Dermis microvascular lymphatic vessel endothelial cell (primary cell): ENCODE measurements around the gene SLC39A2. TPM values are rescaled to one million over a fixed set of nuclear protein-coding genes. Genes with fewer than 3 reads are reported as not detected.
"Not testable (repeated sequence)": the region's sequence is repeated elsewhere in the genome, so short reads cannot be mapped to it uniquely, and the experiment has no call there.

Source experiments
- DNase-seq, 2 donors: peaks; one replicate each; pipeline versions ENCODE4 v3.0.0 to v3.0.0-alpha.2; 2010; ENCODE audit warnings: low read depth in 2 of 2
- total RNA-seq: library from RNA; depleted of rRNA; stranded (reverse); fragments of >200 nt; gene quantifications from 2 replicates; pipeline ENCODE4 v1.2.1, GENCODE V29; 2014

Gene SLC39A2
- total RNA-seq, 1 donor from 2014 or later = not detected

DNA sequence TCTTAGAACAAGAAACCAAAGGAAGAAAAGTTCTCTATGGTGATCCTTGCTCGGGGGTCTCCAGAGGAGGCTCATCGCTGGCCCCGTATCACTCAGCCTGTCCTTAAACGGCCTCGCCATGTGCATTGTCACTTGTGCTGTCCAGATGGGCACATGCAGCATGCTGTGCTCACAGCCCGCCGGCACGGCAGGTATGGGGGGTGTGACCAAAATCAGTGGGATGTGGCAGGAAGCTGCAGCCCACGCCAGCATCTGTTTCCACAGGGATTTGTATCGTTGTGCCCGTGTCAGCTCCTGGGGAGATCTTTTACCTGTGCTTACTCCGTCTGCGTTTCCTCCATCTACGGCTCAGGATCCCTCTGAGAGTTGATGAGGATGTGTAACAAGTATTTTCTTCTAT, 2.6 kb upstream of the SLC39A2 start:
- no peak for DNase-seq

DNA sequence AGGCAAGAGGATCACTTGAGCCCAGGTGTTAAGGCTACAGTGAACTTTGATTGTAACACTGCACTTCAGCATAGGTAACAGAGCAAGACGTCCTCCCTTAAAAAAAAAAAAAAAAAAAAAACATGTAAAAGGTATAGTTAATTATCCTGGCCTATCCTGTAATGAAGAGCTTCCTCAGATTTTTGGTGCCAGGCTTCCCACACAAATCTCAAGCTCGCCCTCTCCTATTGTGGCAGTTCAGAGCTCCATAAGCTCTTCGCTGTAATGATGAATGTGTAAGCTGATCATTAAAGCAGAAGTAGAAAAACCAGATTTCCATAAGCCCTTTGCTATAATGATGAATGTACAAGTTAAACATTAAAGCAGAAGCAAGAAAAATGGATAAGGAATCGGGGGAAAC, 2.0 kb upstream of the SLC39A2 start:
- no peak for DNase-seq

DNA sequence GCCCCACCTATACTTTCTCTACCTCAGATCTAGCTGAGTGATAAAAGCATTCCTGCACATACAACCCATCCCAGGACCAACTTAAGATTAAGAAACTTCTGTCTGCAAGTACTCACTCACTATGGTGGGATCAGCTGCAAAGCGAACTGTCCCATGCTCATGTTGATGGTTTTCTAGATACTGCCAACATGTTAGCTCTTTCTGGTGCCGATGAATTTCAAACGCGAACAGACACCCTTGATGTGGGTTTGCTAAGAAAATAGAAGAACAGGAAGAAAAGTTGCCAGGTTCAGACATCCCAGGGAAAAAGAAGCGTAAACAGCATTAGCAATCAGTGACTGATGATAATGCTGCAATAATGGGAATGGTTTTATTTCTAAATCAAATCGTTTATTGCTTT, 1.5 kb upstream of the SLC39A2 start:
- no peak for DNase-seq

DNA sequence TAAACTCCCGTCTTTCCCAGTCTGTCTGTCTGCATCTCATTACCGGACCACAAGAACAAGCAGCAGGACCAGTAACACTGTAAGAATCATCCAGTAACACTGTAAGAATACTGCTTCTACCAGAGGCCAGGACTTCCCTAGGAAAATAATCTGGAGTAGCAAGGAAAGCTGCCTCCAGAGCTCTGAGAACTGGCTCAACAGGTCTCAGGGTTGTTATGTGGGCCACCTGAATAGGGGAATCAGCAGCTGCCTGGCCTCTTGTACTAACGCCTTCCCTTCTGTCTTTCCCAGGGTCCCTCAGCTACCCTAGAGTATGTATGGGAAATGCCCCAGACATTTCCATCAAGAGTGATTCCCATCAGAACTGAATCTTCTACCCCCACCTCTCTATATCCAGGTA, 954 bp upstream of the SLC39A2 start:
- no peak for DNase-seq

DNA sequence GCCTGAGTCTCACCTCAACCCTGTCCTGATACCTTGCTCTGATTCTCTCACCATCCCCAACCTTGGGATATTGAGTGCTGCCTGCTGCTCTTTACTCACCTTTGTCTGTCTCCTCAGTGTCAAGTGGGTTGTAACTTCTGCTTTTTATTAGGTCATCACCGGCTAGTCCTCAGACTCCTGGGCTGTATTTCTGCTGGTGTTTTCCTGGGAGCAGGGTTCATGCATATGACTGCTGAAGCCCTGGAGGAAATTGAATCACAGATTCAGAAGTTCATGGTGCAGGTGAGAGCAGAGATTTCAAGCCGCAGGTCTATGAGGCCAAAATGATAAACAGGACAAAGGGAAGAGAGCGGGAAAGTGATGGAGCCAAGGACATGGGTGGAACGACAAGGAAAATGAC, 498 bp downstream of the SLC39A2 start:
- DNase-seq = no peak

DNA sequence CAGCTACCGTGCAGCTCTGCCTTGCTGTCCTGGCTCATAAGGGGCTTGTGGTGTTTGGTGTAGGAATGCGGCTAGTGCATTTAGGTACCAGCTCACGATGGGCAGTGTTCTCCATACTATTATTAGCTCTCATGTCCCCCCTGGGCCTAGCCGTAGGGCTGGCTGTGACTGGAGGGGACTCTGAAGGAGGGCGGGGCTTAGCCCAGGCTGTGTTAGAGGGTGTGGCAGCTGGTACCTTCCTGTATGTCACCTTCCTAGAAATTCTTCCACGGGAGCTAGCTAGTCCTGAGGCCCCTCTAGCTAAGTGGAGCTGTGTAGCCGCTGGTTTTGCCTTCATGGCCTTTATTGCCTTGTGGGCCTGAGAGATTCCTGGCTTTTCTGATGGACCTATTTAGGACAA, 2.1 kb downstream of the SLC39A2 start:
- DNase-seq = no peak

DNA sequence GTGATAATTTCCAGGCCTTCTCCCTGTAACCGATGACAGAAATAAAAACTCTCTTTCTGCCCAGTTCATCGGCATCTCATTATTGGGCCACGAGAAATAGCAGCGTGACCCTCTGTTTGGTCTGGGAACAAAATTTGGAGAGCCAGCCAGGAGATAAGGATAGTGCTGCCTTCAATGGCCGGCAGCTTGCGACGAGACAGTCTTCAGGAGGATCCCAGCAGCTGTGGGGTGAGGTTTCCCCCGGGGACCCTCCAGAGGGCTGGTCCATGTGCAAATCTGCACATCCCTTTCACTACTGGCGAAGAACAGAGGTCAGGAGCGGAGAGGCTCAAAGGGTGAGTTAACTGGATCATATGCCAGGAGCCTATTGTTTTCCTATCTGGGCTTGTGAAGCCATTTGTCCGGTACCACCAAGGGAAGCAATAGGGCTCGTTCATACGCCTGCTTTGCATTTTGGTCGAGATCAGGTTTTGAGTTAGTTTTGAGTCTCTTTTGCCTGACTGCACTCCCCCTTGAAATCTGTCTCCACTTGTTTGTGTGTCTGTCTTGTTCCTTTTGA, 4.8 kb downstream of the SLC39A2 start:
- DNase-seq = no peak

DNA sequence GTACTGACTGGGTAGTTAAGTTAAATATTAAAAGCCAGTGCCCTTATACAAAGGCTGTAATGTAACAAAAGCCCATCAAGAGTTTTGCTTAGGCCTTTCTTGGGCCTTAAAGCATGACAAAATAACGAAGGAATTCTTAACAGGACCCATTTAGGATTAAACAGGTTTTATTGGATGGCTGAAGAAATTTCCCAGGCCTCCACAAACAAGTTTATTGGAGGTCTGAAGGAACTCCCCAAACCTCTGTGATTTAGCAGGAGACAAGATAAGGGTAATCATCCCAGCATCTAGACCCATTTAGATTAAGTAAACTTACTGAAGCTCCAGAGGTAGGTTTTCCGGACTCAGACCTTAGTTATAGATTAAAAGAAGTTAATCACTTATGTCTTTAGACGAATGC, 10.6 kb downstream of the SLC39A2 start:
- DNase-seq = not testable (repeated sequence)

DNA sequence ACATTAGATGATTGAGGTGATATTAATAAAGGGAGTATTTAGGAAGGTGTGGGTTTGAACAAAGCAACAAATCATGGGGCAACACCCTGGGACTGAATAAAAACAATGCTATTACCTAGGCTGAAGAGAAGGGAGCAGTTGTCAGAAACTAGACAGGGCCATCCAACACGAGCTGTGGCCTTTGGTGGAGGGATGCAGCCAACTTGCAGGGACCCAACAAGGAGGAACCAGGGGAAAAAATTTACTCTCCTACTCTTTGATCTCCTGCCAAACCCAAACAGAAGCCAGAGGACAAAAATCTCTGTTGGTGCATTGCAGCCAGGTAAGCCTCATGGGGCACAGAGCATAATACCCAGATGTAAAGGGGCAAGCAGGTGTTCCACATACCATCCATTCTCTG, 12.0 kb downstream of the SLC39A2 start:
- DNase-seq = no peak

DNA sequence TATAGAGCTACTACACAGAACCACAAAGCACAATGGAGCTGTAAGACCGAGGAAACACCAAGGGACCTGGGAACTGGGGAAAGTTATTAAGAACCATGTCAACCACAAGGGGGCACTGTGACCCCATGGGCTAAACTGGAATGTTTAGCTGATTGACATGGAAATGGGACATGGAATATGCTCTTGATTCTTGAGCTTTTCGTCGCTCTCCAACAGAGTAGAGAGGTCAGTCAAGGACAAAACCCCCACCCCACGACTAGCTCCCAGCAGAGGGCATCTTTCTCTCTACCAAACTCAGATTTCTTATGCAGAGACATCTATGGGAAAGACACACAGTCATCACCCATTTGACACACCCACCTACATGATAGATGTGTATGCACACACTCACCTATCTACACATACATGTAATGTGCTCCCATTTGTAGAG, 15.7 kb downstream of the SLC39A2 start:
- DNase-seq = peak; percentile 76 to 86

DNA sequence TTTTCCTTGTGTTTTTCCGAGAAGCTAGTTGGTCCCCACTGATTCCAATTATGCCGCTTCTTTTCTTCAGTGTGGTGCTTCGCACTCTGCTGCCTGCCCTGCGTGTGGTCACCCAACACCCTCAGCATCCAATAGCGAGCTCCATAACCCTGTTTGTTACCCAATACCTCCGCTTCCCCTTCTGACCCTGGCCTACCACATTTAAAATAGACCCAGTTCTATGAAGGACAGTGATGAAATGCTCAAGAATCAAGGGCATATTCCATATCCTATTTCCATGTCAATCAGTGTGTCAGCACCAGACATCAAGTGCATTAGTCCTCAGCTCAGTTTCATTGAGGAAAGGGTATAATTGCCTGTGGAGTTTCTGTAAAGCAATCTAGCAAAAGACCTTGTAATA, 16.2 kb downstream of the SLC39A2 start:
- no peak for DNase-seq

DNA sequence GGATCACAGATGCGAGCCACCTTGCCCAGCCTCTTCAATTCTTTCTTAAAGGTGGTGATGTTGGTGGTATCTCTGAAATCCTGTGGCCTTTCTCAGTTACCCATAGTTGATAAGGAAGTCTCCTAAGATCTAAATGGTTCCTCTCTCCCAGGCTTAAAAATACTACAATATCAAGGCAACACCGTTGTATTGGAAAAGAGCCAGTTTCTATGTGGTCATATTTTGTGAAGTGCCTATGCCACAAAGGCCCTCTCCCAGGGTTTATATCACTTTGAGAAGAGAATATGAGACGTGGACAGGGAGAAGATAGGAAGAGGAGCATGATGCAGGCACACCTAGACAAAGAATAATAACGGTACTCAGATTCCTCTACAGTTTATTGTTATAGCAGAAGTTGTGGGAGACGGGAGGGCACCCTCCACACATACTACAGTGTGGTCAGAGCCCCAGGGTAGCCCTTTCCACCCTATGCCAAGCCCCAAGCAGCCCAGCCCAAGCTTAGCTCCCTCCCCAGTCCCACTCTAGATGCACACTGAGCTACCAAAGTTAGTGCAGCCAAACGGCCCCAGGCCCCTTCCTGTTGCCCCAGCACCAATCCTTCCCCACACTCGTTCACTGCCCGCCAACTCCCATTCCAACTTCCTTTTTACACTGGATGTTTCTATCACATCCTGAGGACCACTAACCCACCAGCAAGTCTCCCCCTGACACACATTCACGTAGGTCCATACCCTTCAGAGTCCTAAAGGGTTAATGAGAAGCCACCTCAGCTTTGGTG, 17.5 kb downstream of the SLC39A2 start:
- DNase-seq = no peak

DNA sequence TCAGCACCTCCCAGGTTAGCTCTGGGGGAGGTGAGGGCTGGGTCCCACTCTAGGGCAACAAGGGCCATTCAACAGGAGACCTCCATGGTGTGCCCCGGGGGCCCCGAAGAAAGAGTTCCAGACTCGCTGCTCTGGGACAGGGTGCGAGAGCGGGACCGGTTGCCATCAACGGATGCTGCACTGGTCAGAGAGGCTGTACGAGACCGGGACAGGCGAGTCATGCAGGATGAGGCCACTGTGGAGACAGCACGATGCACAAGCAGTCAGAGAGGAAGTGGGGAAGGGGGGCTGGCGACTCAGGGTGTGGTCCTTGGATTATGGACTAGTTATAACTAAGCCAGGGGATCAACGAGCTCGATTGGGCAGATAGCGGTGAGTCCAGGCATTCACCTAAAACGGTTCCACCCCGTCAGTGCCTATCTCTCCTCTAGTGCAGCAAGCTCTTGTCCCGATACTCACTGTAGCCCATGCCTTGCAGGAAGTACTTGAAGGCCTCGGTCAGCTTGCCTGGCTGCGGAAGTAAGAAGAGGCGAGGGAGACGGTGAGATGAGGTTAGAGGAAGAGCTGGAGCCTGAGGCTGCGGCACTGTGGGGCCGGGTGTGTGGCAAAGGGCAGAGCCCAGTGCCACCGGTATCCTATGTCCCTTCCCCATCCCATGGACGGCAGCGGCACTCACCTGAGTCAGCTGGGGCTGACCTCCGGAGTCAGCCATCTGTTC, 18.6 kb downstream of the SLC39A2 start:
- DNase-seq = no peak

DNA sequence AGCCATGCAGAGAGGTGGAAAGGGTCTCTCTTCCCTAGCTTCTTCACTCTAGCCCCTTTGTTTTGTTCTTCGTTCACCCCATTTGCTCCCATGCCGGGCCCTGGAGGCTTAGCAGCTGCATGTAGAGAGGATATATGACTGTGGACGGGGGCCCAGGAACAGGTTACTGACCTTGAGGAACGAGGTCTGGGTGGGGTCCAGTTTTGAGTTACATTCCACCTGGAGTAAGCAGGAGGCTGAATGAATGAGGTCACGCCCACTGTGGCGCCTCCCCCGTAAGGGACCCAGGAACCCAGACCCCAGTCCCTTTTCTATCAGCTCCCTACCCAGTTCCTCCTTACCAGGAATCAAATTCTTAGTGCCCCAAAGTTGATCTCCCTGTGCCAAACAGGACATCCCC, 19.2 kb downstream of the SLC39A2 start:
- no peak for DNase-seq

DNA sequence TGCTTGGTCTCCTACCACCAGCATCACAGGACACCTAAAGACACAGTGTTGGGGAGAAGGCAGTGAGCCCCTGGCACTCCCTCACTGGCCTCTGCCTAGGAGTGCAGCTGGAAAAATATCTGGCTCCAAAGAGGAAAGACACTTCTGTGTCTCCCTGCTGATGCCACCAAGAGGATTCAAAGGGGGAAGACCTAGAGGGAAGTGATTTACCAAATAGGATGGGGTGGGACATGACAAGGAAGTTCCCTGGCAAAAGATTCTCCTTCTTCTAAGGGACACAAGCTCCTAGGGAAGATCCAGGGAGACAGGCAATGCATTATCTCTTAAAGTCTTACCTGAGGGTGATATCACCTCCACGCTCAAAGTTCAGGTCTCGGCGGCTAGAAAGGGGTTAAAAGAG, 19.7 kb downstream of the SLC39A2 start:
- no peak for DNase-seq

DNA sequence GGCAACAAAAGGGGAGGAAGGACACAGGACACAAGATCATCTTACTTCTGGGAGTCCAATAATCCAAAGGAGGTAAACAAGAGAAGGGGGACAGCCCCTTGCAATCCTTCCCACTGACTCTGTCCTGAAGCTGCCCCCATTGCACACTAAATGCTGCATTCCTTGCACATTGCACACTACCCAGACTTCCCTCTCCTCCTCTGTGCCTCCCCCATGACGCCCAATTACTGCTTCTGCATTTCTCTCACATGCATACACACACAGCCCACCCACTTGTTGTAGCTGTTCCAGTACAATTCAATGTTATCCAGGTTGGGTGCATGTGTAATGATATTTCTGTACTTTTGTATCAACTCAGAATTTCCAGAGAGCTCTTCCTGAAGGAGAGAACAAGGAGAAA, 20.3 kb downstream of the SLC39A2 start:
- no peak for DNase-seq

DNA sequence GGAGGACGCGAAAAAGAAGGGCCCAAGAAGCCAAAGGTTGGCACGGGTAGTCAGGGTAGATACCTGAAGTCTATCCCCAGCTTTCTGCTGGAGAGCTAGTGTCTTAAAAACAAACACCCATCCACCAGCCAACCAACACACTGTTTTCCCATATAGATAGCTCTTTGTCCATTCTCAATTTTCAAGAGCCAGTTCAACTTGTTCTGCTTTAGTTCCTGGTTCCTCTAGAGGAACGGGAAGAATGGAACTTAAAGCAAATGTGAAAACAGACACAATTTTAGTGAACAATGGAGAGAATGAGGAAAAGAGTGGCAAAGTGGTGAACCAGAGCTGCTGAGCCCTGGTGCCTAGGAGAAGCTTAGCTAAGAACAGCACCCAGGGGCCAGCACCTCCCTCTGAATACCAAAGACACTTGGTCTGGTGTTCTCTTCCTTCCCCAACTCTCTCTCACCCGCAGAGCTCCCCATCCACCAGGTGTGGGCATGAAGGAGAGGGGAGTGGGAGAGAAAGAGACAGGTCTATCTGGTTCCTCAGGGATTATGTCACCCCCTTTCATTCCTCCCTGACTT, 22.0 kb downstream of the SLC39A2 start:
- DNase-seq = no peak

DNA sequence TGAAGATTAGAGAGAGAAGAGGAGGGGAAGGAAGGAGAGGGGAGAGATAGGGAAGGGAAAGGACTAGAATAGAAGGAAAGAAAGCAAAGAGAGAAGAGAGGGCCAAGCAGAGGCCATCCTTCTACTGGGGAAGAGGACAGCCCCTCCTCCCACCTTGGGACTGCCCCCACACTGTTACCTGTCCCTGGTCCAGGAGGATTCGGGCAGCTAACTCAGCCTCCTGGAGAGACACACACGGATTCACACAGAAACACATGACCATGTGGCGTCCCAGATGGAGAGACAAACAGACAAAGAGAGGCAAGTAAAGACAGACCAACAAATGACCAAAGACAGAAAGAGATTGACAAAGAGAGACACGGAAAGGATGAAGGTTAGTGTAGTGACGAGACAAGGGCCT, 23.6 kb downstream of the SLC39A2 start:
- DNase-seq = no peak

DNA sequence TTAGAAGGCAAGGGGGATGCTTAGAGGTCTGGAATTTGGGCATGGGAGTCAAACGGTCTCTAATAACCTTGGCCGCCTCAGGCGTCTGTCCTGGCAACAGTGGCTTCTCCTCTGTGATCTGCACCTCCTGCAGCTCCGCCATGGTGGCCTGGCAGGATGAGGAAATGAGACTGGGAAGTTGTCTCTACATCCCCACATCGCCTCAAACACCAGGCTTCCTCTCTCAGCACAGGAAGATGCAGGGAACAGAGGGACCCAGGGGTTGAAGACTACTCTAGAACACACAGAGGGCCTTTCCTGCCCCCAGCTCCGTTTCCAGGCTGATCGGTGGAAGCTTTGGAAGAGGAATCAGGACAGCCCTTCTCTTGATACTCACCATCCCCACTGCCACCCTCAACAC, 24.1 kb downstream of the SLC39A2 start:
- no peak for DNase-seq

DNA sequence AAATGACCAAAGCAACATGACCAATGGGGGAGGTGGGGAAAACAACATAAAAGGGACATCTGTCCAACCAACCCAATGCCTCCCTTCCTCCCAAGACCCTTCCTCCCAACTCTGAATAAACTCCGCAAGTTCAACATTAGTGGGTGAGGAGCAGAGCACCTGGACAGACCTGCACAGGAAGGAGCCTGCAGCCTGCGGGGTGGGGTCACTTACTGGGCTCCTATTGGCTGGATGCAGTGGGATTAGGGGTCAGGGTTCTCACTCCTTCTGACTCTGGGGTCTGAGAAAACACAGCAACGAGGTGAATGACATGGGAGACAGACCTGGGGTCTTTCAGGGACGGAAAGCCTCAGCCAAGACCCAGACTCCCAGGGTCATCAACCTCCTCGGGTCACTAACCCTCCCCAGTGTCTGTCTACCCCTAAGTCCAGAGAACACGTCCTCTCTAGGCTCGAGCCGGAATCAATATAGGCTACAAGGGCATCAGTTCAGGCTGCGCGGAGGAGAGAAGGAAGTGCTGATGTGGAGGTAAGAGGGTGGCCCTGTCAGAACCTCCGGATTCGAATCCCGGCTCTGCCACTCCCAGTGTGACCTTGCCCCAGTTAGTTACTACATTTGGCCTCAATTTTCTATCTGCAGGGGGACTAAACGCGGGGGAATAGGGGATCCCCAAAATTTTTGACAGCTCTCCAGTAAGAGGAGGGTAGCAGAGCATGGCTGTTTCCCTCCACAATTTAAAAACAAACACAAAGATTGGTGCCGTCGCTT, 24.9 kb downstream of the SLC39A2 start:
- no peak for DNase-seq

DNA sequence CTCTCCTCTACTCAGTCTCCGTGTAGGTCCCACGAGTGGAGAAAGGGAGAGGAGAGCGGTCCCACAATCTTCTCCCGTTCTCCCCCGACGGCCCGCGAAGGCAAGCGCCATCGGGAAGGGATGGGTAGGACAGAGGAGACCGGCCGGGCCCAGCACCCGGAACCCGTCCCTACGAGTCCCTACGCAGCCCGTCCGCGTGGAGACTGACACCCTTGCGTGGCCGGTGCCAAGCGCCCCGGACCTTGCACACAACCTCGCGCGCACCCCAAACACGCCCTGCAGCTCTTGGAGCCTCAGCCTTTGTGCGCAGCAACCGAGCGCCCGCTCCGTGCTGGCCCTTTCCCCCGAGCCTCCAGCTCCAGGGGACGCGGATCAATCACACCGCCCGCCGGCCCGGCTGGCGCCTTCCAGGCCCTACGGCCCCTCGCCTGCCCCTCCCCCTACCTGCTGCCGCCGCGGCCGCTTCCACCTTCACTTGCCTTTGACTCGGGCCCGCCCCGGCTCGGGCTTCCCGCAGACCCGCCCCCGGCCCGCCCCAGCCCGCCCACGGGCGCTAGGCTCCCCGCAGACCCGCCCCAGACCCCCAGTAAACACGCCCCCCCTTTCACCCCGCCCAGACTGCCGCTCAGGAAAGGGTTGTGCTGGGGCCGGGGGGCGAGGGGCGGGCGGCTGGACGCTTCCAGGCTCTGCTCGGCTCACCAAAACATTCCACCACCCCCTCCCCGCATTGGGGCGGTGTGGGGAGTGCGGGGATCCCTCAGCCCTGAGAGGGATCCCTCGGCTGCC, 25.7 kb downstream of the SLC39A2 start, which contains the start of gene NDRG2:
Gene NDRG2 (minus strand): TSS at position 477 of the 786 bp plus-strand sequence. CDS start 1,746 bp downstream, outside the sequence.
- peak in 1 of 2 donors; percentile 14 for DNase-seq
